Measurements from ENCODE around the gene EGLN2.
"Not testable (repeated sequence)": the region's sequence is repeated elsewhere in the genome, so short reads cannot be mapped to it uniquely, and the experiment has no call there.

The EGLN2 gene

GRCh38 chr19:40832431-40832790 is 33.4 kb downstream of the EGLN2 start:
- H3K4me3 ChIP-seq (ENCODE audit: low read depth, low read length); DNase-seq (ENCODE audit: low read depth): not testable (repeated sequence)

GRCh38 chr19:40833728-40834533 is 34.9 kb downstream of the EGLN2 start:
- DNase-seq (ENCODE audit: low read depth); H3K4me3 ChIP-seq (ENCODE audit: low read depth, low read length): not testable (repeated sequence)

- DNase-seq (ENCODE audit: low read depth) = no peak
- no peak overlapping the region for H3K4me3 ChIP-seq (ENCODE audit: low read depth, low read length)
Observed at GRCh38 chr19:40836754-40837429, 37.9 kb downstream of the EGLN2 start.

- not testable (repeated sequence) for DNase-seq (ENCODE audit: low read depth); H3K4me3 ChIP-seq (ENCODE audit: low read depth, low read length)
Observed at GRCh38 chr19:40838477-40838876, 39.5 kb downstream of the EGLN2 start.

- not testable (repeated sequence) for H3K4me3 ChIP-seq (ENCODE audit: low read depth, low read length); DNase-seq (ENCODE audit: low read depth)
Observed at GRCh38 chr19:40842012-40842411, 43.0 kb downstream of the EGLN2 start.

GRCh38 chr19:40842997-40843652 is 44.1 kb downstream of the EGLN2 start:
- not testable (repeated sequence) for H3K4me3 ChIP-seq (ENCODE audit: low read depth, low read length); DNase-seq (ENCODE audit: low read depth)

- DNase-seq (ENCODE audit: low read depth); H3K4me3 ChIP-seq (ENCODE audit: low read depth, low read length): not testable (repeated sequence)
Observed at GRCh38 chr19:40843653-40844052, 44.7 kb downstream of the EGLN2 start.

- DNase-seq (ENCODE audit: low read depth); H3K4me3 ChIP-seq (ENCODE audit: low read depth, low read length): not testable (repeated sequence)
Observed at GRCh38 chr19:40846722-40847121, 47.7 kb downstream of the EGLN2 start.

- not testable (repeated sequence) for H3K4me3 ChIP-seq (ENCODE audit: low read depth, low read length); DNase-seq (ENCODE audit: low read depth)
Observed at GRCh38 chr19:40850277-40850676, 51.3 kb downstream of the EGLN2 start, which contains the start of gene CYP2A6. Gene CYP2A6 (minus strand): TSS chr19:40850447. CDS start chr19:40850426, 21 bp downstream.

- DNase-seq (ENCODE audit: low read depth); H3K4me3 ChIP-seq (ENCODE audit: low read depth, low read length): not testable (repeated sequence)
Observed at GRCh38 chr19:40852467-40853152, 53.6 kb downstream of the EGLN2 start.
